ENCODE measurements around the gene ENPP3. TPM values are rescaled to one million over a fixed set of nuclear protein-coding genes. Genes with fewer than 3 reads are reported as not detected.
"Not testable (repeated sequence)": the region's sequence is repeated elsewhere in the genome, so short reads cannot be mapped to it uniquely, and the experiment has no call there.

The ENPP3 gene
- total and polyA plus RNA-seq, 9 of the 15 experiments (the other 6 are each of a cell fraction or from before 2014, with no cell fraction given) = 14.0 to 32.8 (median 21.6) TPM

DNA sequence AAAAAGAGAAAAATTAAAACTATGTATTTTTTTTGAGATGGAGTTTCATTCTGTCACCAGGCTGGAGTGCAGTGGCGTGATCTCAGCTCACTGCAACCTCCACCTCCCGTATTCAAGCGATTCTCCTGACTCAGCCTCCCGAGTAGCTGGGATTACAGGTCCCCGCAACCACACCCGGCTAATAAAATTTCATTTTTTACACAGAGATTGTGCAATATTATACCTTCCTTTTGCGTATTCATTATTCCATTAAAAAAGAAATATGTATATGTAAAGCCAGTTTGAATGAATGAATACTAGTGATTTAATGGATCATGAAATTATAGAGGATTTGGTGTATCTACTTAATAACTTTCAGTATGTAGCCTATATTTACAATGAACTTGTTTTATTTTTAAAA, 111.9 kb downstream of the ENPP3 start:
- Histone ChIP-seq H3K27me3 (ENCODE audit: control insufficient read depth in 2 of 2, insufficient read depth in 2 of 2, low read length in 2 of 2) (no peaks in the 10 kb centered on the region), H2AFZ (ENCODE audit: low read depth, low read length) (no peak overlapping the region), H3K9ac (ENCODE audit: insufficient read depth in 1 of 2, low read depth in 2 of 2, low read length in 2 of 2) (no peak overlapping the region), H3K4me2 (ENCODE audit: insufficient read depth, low read length) (no peak overlapping the region), H3K79me2 (ENCODE audit: control insufficient read depth, insufficient read depth, low read length) (no peaks in the 10 kb centered on the region), H3K9me1 (ENCODE audit: control insufficient read depth, insufficient read depth, low read length) (no peaks in the 10 kb centered on the region), H3K36me3 (ENCODE audit: control insufficient read depth, insufficient read depth, low read length) (no peaks in the 10 kb centered on the region), H3K27ac (ENCODE audit: extremely low read depth, low read depth, low read length) (no peak overlapping the region), H4K20me1 (replicated peaks; ENCODE audit: control insufficient read depth, insufficient read depth, low read length) (no peaks in the 10 kb centered on the region), H3K4me1 (replicated peaks in 1 of 2; ENCODE audit: control insufficient read depth in 2 of 2, insufficient read depth in 2 of 2, low read length in 2 of 2) (no peaks in the 10 kb centered on the region), H3K4me3 (no peak overlapping the region), H3K9me3 (replicated peaks; ENCODE audit: control insufficient read depth, insufficient read depth, low read depth, low read length) (no peaks in the 10 kb centered on the region)
- ChIA-PET POLR2A (no interaction called here), CTCF (ENCODE audit: low intra/inter-chr PET ratio) (no interaction called here)
- TF ChIP-seq CEBPG (CRISPR knock-in tag; IDR thresholded peaks at IDR 0.05) (no peak), CEBPG (tag; conservative IDR thresholded peaks at IDR 0.05 in 1 of 2, IDR thresholded peaks at IDR 0.05 in 1 of 2) (peak in 1 of 2 experiments; percentile 64; a peak in 2 of 4 replicates), ADNP (tag; IDR thresholded peaks at IDR 0.05) (no peak)
- intact Hi-C loops (cut with micrococcal nuclease) (no loop called here), in situ Hi-C loops (cut with MboI) (no loop called here)
- FAIRE-seq = no peak
- BruUV-seq (replicated peaks) = no TSS peak
- ATAC-seq = no peak
- 45% methylated on average over 7 of the region's 7 CpGs for WGBS (ENCODE audit: insufficient coverage, low coverage, missing lambda C conversion rate)
- no peak for DNase-seq (ENCODE audit: extremely low read depth in 1 of 4, low spot score in 3 of 4)

GRCh38 chr6:131751012-131751715, 114.1 kb downstream of the ENPP3 start:
- 0 out of 2 replicates have a peak overlapping the region, but pooled peaks have one; percentile 42 for H2AFZ ChIP-seq (ENCODE audit: low read depth, low read length)
- BruUV-seq (replicated peaks); DNase-seq (ENCODE audit: extremely low read depth in 1 of 4, low spot score in 3 of 4); H3K4me2 ChIP-seq (ENCODE audit: insufficient read depth, low read length); intact Hi-C loops (cut with micrococcal nuclease); FAIRE-seq; H4K20me1 ChIP-seq (replicated peaks; ENCODE audit: control insufficient read depth, insufficient read depth, low read length); H3K36me3 ChIP-seq (ENCODE audit: control insufficient read depth, insufficient read depth, low read length); H3K4me3 ChIP-seq; H3K9me1 ChIP-seq (ENCODE audit: control insufficient read depth, insufficient read depth, low read length); CTCF ChIA-PET (ENCODE audit: low intra/inter-chr PET ratio); H3K9ac ChIP-seq (ENCODE audit: insufficient read depth in 1 of 2, low read depth in 2 of 2, low read length in 2 of 2); H3K9me3 ChIP-seq (replicated peaks; ENCODE audit: control insufficient read depth, insufficient read depth, low read depth, low read length); H3K4me1 ChIP-seq (replicated peaks in 1 of 2; ENCODE audit: control insufficient read depth in 2 of 2, insufficient read depth in 2 of 2, low read length in 2 of 2); in situ Hi-C loops (cut with MboI); POLR2A ChIA-PET; H3K79me2 ChIP-seq (ENCODE audit: control insufficient read depth, insufficient read depth, low read length); H3K27ac ChIP-seq (ENCODE audit: extremely low read depth, low read depth, low read length); H3K27me3 ChIP-seq (ENCODE audit: control insufficient read depth in 2 of 2, insufficient read depth in 2 of 2, low read length in 2 of 2): not testable (repeated sequence)
- peak; percentile 29; the same call in 1 of the 3 replicates for ATAC-seq
- whole genome bisulfite sequencing (ENCODE audit: insufficient coverage, low coverage, missing lambda C conversion rate) = 33% methylated on average over 10 of the region's 10 CpGs
